Measurements from ENCODE around the gene ANTKMT.
"Not testable (repeated sequence)": the region's sequence is repeated elsewhere in the genome, so short reads cannot be mapped to it uniquely, and the experiment has no call there.

ANTKMT gene

GRCh38 chr16:740459-740763 is 19.5 kb downstream of the ANTKMT start:
- DNase-seq, result no peak
- H3K9ac ChIP-seq (ENCODE audit: low read length), result peak overlapping the region; percentile 86
- peak overlapping the region; percentile 85 for H3K18ac ChIP-seq (ENCODE audit: low read length)
- H3K4ac ChIP-seq (ENCODE audit: low read depth, low read length), result peak overlapping the region; percentile 88
- H3K56ac ChIP-seq (ENCODE audit: low read length), result peak overlapping the region; percentile 81
- H3K27me3 ChIP-seq (ENCODE audit: insufficient read depth, low read length, poor library complexity), result no peaks in the 10 kb centered on the region
- H3K23ac ChIP-seq (ENCODE audit: low read length), result no peak overlapping the region
- WGBS (ENCODE audit: extremely low coverage, insufficient coverage, low lambda C conversion rate), result no CpG with 5 or more reads among the region's 22 CpGs
- H2BK120ac ChIP-seq (ENCODE audit: low read depth, low read length), result no peak overlapping the region
- no peak overlapping the region for H4K8ac ChIP-seq (ENCODE audit: low read depth, low read length)
- no peak overlapping the region for H4K5ac ChIP-seq (ENCODE audit: low read length)
- no peak overlapping the region for H2AK5ac ChIP-seq (ENCODE audit: low read length)
- no peak overlapping the region for H3K27ac ChIP-seq (ENCODE audit: low read depth, low read length)
- H2BK5ac ChIP-seq (ENCODE audit: low read length), result no peak overlapping the region
- H3K79me2 ChIP-seq (ENCODE audit: control insufficient read depth, insufficient read depth, low read length), result no peaks in the 10 kb centered on the region
- no peak overlapping the region for H2BK15ac ChIP-seq (replicated peaks; ENCODE audit: low read depth)
- peak overlapping the region; percentile 34 for H3K4me2 ChIP-seq (ENCODE audit: low read length)
- no peaks in the 10 kb centered on the region for H3K36me3 ChIP-seq (ENCODE audit: control insufficient read depth, insufficient read depth, low read length)
- H3K79me1 ChIP-seq (ENCODE audit: low read length), result no peaks in the 10 kb centered on the region
- peak overlapping the region; percentile 64 for H3K4me3 ChIP-seq (ENCODE audit: low read length)
- H3K4me1 ChIP-seq (ENCODE audit: control insufficient read depth, low read depth, low read length), result no peaks in the 10 kb centered on the region

DNA sequence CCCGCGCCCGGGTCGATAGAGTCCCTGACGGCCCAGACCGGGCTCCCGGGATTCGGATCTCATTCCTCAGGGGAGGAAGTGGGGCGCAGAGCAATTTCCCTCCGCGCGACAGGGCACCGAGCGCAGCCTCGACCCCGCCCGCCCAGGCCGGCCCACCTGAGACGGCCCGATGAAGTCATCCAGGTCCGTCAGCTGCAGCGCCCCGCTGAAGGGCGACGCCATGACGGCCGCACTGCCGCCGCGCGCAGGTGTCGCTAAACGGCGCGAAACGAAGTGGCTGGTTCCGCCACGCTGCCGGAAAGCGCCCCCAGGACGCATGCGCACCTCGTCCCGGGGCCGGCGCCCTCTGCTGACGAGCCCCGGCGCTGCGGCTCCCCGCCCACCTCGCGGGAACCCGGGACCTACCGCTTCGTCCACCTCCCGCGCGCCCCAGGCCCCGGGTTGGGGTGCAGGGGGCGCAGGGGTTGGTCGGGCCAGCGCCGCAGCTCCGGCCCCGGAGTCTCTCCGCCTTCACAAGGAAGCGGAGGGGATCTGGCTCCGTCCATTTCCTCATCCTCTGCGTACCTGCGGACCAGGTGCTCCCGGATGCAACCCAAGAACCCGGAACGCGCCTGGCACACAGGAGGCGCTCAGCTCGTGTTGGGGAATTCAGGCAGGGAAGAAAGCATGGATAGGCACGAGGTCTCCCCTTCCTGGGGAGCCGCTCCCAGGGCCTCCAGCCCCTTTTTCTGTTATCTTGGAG is 20.0 kb downstream of the ANTKMT start, which contains the start of gene CIAO3:
TSS of gene CIAO3 (minus strand) at position 234 of the 742 bp plus-strand sequence. CDS start at position 222, 12 bp downstream.
- Histone ChIP-seq H3K4me3 (ENCODE audit: low read length) (peak within 1 kb of the TSS; percentile 64), H2AK5ac (ENCODE audit: low read length) (no peak within 1 kb of the TSS), H3K4ac (ENCODE audit: low read depth, low read length) (peak within 1 kb of the TSS; percentile 96), H2BK5ac (ENCODE audit: low read length) (no peak within 1 kb of the TSS), H2BK120ac (ENCODE audit: low read depth, low read length) (no peak within 1 kb of the TSS), H3K79me1 (ENCODE audit: low read length) (no peaks in the 10 kb centered on the region), H3K79me2 (ENCODE audit: control insufficient read depth, insufficient read depth, low read length) (no peaks in the 10 kb centered on the region), H3K27me3 (ENCODE audit: insufficient read depth, low read length, poor library complexity) (no peaks in the 10 kb centered on the region), H3K18ac (ENCODE audit: low read length) (peak within 1 kb of the TSS; percentile 85), H2BK15ac (replicated peaks; ENCODE audit: low read depth) (no peak within 1 kb of the TSS), H3K56ac (ENCODE audit: low read length) (peak within 1 kb of the TSS; percentile 92), H3K27ac (ENCODE audit: low read depth, low read length) (no peak within 1 kb of the TSS), H3K23ac (ENCODE audit: low read length) (peak within 1 kb of the TSS; percentile 29), H4K5ac (ENCODE audit: low read length) (no peak within 1 kb of the TSS), H3K4me2 (ENCODE audit: low read length) (peak within 1 kb of the TSS; percentile 75), H3K9ac (ENCODE audit: low read length) (peak within 1 kb of the TSS; percentile 88), H3K4me1 (ENCODE audit: control insufficient read depth, low read depth, low read length) (no peaks in the 10 kb centered on the region), H4K8ac (ENCODE audit: low read depth, low read length) (no peak within 1 kb of the TSS), H3K36me3 (ENCODE audit: control insufficient read depth, insufficient read depth, low read length) (no peaks in the 10 kb centered on the region)
- WGBS (ENCODE audit: extremely low coverage, insufficient coverage, low lambda C conversion rate), result no CpG with 5 or more reads among the region's 79 CpGs
- DNase-seq, result peak; percentile 95

- H3K23ac ChIP-seq (ENCODE audit: low read length), result no peak overlapping the region
- no peaks in the 10 kb centered on the region for H3K4me1 ChIP-seq (ENCODE audit: control insufficient read depth, low read depth, low read length)
- no peak overlapping the region for H3K9ac ChIP-seq (ENCODE audit: low read length)
- H3K27me3 ChIP-seq (ENCODE audit: insufficient read depth, low read length, poor library complexity), result no peaks in the 10 kb centered on the region
- H4K8ac ChIP-seq (ENCODE audit: low read depth, low read length), result no peak overlapping the region
- DNase-seq, result no peak
- H4K5ac ChIP-seq (ENCODE audit: low read length), result no peak overlapping the region
- H2AK5ac ChIP-seq (ENCODE audit: low read length), result no peak overlapping the region
- H2BK5ac ChIP-seq (ENCODE audit: low read length), result no peak overlapping the region
- H3K27ac ChIP-seq (ENCODE audit: low read depth, low read length), result no peak overlapping the region
- no peak overlapping the region for H3K4me3 ChIP-seq (ENCODE audit: low read length)
- no peaks in the 10 kb centered on the region for H3K79me2 ChIP-seq (ENCODE audit: control insufficient read depth, insufficient read depth, low read length)
- no peak overlapping the region for H3K4ac ChIP-seq (ENCODE audit: low read depth, low read length)
- H2BK15ac ChIP-seq (replicated peaks; ENCODE audit: low read depth), result no peak overlapping the region
- no peaks in the 10 kb centered on the region for H3K79me1 ChIP-seq (ENCODE audit: low read length)
- H2BK120ac ChIP-seq (ENCODE audit: low read depth, low read length), result no peak overlapping the region
- WGBS (ENCODE audit: extremely low coverage, insufficient coverage, low lambda C conversion rate), result no CpG with 5 or more reads among the region's 15 CpGs
- H3K56ac ChIP-seq (ENCODE audit: low read length), result no peak overlapping the region
- H3K18ac ChIP-seq (ENCODE audit: low read length), result no peak overlapping the region
- no peaks in the 10 kb centered on the region for H3K36me3 ChIP-seq (ENCODE audit: control insufficient read depth, insufficient read depth, low read length)
- no peak overlapping the region for H3K4me2 ChIP-seq (ENCODE audit: low read length)
Observed at GRCh38 chr16:741986-742629, 21.2 kb downstream of the ANTKMT start.

- H2BK120ac ChIP-seq (ENCODE audit: low read depth, low read length); H3K56ac ChIP-seq (ENCODE audit: low read length); H3K23ac ChIP-seq (ENCODE audit: low read length); H3K4me1 ChIP-seq (ENCODE audit: control insufficient read depth, low read depth, low read length); H3K79me1 ChIP-seq (ENCODE audit: low read length); H3K18ac ChIP-seq (ENCODE audit: low read length); H3K9ac ChIP-seq (ENCODE audit: low read length); H2BK15ac ChIP-seq (replicated peaks; ENCODE audit: low read depth); H3K4me3 ChIP-seq (ENCODE audit: low read length); DNase-seq; H3K27ac ChIP-seq (ENCODE audit: low read depth, low read length); H2AK5ac ChIP-seq (ENCODE audit: low read length); H3K36me3 ChIP-seq (ENCODE audit: control insufficient read depth, insufficient read depth, low read length); H3K4me2 ChIP-seq (ENCODE audit: low read length); H4K5ac ChIP-seq (ENCODE audit: low read length); H3K79me2 ChIP-seq (ENCODE audit: control insufficient read depth, insufficient read depth, low read length); H3K27me3 ChIP-seq (ENCODE audit: insufficient read depth, low read length, poor library complexity); H2BK5ac ChIP-seq (ENCODE audit: low read length); H4K8ac ChIP-seq (ENCODE audit: low read depth, low read length); H3K4ac ChIP-seq (ENCODE audit: low read depth, low read length): not testable (repeated sequence)
- no CpG with 5 or more reads among the region's 14 CpGs for WGBS (ENCODE audit: extremely low coverage, insufficient coverage, low lambda C conversion rate)
Observed at GRCh38 chr16:742894-743293, 21.9 kb downstream of the ANTKMT start.

DNA sequence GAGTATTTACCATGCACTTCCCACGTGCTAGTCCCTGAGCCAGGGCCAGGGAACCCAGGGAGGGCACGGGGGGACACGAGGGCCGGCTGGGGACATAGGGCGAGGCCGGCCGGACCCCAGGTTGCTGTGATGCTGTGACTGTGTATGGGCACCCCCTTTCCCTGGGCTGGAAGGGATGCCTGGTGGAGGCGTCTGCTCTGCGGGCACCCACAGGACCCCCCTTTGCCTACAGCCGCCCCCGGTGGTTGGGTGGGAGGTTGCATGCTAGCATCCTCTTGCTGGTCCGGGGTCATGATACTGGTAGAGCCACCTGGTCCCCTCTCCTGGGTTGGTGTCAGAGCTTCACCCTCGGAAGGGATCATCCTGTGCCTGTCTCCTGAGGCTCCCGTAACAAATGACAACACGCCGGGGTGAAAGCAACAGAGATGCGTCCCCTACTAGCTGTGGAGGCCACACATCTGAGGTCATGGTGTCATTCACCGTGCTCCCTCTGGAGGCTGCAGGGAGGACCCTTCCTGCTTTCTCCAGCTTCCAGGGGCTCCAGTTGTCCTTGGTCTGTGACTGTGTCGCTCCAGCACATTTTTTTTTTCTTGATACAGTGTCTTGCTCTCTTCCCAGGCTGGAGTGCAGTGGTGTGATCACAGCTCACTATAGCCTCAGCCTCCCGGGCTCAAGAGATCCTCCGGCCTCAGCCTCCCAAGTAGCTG is 23.0 kb downstream of the ANTKMT start:
- no peak overlapping the region for H3K4me3 ChIP-seq (ENCODE audit: low read length)
- no peak overlapping the region for H2BK15ac ChIP-seq (replicated peaks; ENCODE audit: low read depth)
- no peak overlapping the region for H3K23ac ChIP-seq (ENCODE audit: low read length)
- H3K79me2 ChIP-seq (ENCODE audit: control insufficient read depth, insufficient read depth, low read length), result no peaks in the 10 kb centered on the region
- H3K4me1 ChIP-seq (ENCODE audit: control insufficient read depth, low read depth, low read length), result no peaks in the 10 kb centered on the region
- no peaks in the 10 kb centered on the region for H3K36me3 ChIP-seq (ENCODE audit: control insufficient read depth, insufficient read depth, low read length)
- WGBS (ENCODE audit: extremely low coverage, insufficient coverage, low lambda C conversion rate), result no CpG with 5 or more reads among the region's 21 CpGs
- no peak overlapping the region for H2BK120ac ChIP-seq (ENCODE audit: low read depth, low read length)
- no peak overlapping the region for H2AK5ac ChIP-seq (ENCODE audit: low read length)
- no peaks in the 10 kb centered on the region for H3K79me1 ChIP-seq (ENCODE audit: low read length)
- H3K56ac ChIP-seq (ENCODE audit: low read length), result no peak overlapping the region
- H4K5ac ChIP-seq (ENCODE audit: low read length), result no peak overlapping the region
- H4K8ac ChIP-seq (ENCODE audit: low read depth, low read length), result no peak overlapping the region
- no peak overlapping the region for H3K4me2 ChIP-seq (ENCODE audit: low read length)
- peak; percentile 36 for DNase-seq
- H3K27ac ChIP-seq (ENCODE audit: low read depth, low read length), result no peak overlapping the region
- H3K9ac ChIP-seq (ENCODE audit: low read length), result no peak overlapping the region
- H3K4ac ChIP-seq (ENCODE audit: low read depth, low read length), result no peak overlapping the region
- no peak overlapping the region for H2BK5ac ChIP-seq (ENCODE audit: low read length)
- no peaks in the 10 kb centered on the region for H3K27me3 ChIP-seq (ENCODE audit: insufficient read depth, low read length, poor library complexity)
- no peak overlapping the region for H3K18ac ChIP-seq (ENCODE audit: low read length)

Data from mesendoderm (in vitro differentiated cells).